Colon (tissue), 2 donors: ENCODE data around the gene ZNF407.

Experiments
- FAIRE-seq: peaks from 2 replicates; lab custom pipeline; 2012; peaks lifted over from hg19 to GRCh38; lab: Jason Lieb, UNC
- donor health status: control.
- donor health status: control.

Gene ZNF407

DNA sequence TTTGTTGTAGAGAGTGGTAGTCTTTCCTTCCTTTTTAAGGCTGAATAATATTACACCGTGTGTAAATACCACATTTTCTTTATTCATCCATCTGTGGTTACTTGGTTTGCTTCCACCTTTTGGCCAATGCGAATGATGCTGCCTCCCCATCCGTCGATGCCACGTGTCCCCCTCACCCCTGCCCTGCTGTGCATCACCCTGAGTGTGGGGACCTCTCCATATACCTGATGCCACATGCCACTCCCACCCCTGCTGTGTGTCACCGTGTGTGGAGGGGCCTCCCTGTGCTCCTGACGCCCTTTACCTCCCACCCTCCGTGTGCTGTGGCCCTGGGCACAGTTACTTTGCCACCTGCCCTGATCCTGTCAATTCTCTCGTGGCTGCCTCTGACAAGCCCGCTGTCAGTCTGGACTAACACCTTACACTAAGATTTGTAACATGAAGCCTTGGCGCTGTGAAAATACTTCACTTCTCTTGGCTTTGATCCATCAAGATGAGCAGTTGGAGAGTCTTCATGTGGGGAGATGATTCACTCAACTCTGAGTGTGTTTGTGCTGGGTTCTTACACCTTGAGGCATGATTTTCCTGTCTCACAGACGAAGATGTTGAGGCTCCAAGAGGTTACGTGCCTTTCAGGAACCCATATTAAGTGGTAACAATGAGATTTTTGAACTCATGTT lies 234.0 kb downstream of the ZNF407 start:
- no peak for FAIRE-seq

DNA sequence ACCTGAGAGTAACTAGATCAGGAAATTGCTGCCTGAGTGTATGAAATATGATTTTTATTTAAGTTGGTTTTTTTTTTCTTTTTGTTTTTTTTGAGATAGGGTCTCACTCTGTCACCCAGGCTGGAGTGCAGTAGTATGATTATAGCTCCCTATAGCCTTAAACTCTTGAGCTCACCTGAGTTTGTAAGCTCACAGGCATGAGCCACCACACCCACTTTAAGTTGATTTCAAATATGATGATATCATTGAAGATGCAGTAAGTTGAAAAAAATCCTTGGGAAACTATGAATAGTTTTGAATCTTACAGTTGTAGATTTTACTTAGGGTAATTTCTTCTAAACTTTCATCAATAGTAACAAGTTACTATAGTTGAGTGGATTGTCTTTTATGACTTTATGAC lies 234.7 kb downstream of the ZNF407 start:
- no peak for FAIRE-seq

DNA sequence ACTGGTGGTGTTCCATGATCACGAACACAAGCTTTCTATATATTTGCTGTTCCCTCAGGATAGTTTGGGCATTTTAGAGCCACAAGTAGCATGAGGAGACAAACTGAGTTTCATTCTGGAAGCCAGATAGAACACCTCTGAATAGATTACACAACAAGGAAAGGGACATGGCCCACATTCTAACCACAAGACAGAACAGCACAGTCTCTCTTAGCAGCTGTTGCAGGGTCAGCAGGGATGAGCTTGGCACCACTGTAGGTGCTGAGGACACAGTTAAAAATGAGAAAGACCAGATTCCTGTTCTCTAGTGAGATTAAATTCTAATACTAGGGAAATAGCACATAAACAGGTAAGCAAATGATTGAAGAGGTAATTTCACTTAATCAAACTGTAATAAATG lies 235.3 kb downstream of the ZNF407 start:
- FAIRE-seq: no peak

DNA sequence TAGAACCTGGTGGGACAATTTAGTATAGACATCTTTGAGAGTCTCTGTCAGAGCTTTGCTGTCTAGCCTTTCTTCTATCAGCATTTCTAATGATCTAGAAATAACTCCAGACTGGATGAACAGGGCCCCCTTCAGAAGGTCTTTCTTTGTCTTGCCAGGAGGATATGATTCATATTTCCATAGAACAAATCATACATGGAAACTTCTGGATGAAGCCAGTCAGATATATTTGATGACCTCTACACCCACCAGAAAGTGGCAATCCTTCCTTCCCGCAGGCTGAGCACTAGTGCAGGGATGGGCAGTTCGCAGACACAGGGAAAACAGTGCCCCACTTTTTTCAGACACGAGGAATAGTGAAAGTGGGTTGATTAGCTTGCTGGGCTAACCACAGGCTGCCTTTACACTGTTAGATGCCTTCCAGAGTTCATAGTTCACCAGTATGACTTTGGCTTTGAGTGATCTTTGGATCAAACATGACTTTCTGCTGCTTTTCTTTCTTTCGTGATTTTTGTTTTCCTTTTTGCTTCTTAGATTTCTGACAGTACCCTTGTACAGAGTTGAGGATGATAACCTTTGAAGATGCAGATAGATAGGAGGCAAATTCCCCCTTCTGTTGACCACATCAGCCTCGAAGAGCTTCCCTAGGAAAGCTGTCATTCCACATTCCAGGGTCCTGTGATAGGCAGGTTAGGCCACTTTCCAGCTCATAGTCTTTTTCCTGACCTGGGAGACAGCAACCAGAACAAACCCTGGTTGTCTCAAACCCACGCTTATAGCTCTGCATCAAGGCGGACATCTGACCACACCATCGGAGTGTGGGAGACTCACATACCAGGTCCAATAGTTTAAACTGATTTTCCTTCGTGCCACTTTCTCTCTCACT lies 237.0 kb downstream of the ZNF407 start:
- no peak for FAIRE-seq

DNA sequence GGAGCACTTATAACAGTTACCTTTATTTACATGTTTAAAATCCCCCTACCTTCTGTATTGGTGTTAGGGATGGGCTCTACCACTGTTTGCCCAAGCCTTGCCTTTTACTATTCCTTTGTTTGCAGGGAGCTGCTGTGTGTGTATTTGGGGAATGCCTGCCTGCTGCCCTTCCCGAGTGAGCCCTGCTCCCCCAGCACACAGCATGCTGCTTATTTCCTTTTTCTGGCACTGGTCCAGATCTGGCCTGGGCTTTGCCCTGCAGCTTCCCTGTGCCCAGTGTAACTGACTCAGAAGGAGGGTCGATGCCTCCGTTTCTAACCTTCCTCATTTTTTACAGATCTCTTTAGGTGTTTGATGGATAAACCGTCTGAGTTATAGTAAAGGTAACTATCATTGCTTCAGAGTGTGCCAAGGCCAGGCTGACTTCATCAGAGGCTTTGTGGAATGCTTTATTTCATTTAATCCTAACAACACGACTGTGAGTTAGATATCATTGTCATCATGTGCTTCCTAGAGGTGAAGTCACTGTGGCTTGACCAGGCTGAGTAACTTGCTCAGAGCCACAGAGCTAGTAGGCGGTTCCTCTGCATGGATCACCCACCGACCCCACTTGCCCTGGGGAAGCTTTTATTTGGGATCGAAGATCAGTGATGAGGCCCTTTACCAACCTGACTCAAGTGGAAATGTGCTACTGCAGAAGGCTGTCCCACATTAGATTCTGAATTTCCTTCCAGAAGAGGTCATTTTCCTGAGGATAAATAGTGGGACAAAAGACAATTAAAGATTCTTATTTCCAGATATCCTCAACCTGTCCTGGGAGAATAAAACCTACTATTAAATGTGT lies 238.8 kb downstream of the ZNF407 start:
- FAIRE-seq: no peak

DNA sequence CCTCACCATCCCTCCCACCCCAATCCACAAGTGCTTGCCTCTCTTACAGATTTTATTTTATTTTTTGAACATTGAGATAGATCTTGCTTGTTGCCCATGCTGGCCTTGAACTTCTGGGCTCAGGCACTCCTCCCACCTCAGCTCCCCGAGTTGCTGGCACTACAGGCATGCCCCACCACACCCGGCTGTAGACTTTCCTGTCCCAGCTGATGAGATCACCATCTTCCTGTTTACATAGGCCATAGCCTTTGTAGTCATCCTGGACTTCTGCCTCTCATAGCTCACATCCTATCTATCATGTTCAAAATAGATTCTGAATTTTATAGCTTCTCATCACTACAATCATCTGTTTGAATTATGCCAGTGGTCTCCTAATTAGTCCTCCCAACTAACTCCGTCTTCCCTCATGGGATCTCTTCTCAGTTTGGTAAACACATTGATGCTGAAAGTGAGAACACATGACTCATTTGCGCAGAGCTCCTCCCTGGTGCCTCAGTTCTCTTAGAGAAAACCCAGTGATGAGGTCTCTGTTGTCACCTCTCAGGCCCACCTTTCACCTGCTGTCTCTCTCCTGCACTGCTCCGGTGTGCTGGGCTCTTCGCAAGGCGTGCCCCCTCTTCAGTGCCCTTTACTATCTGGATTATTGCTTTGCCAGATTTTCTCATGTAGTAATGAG lies 243.0 kb downstream of the ZNF407 start:
- no peak for FAIRE-seq

DNA sequence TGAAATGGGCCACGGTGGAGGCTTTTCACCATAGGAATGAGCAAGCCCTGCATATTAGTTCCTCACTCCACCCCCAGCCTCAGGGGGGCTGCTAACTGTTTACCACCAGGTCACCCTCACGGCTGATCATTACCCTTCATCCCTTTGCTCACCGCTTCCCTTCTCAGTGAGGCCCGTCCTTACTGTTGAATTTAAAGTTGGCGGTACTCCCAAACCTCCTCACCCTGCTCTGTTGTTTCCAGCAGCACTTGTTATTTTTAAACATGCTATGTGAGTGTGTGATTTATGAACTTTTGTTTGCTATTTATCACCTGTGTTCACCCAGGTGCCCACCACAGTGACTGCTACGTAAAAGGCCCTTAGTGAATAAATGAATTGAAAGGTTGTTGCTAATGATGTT lies 243.6 kb downstream of the ZNF407 start:
- no peak for FAIRE-seq

DNA sequence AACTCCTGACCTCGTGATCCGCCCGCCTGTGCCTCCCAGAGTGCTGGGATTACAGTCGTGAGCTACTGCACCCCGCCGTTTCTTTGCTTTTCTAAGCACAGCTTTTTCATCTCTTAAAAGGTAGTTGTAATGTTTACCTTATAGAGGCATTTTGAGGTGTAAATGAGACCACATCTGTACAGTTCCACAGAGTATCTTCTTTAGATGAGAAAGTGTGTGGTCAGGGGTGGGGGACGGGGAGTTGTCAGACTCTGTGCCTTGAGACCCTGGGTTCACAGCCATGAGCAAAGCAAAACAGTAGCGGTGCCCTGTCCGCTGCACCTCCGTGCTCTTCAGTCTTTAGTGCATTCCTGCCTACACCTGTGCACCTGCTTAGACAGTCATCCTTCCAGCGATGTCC lies 251.6 kb downstream of the ZNF407 start:
- no peak for FAIRE-seq

DNA sequence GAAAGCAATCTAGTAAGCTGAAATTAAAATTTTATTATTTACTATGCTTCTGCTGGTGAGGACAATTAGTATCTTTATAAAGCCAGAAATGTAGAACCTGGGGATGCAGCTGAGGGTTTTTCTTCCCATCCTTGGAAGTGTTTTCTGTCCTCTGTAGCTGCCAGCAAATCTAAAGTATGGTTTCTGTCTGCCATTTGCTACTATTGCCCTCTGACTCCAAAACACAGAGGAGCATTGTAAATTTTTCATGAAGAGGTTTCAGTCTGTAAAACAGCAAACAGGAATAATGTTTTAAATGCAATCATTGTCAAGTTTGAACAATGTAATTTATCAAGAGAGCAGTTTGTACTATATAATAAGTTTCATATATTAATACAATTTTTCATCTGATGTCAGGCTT lies 258.8 kb downstream of the ZNF407 start:
- FAIRE-seq: no peak

DNA sequence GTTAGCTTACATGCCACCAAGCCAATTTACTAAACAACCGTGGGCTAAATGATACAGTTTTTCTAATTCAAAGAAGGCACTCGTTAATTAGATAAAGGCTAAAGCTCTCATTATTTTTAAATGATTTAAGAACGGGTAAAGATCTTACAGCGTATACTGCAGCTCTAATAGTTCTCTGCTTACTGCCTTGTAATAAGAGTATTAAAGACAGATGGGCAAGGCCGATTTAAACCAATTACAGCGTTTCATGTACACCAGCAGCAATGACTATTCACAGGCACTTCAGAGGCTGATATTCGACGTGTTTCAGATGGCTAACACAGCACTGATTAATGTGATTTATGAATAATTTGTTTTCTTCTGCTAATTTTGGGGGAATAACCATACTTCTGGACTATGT lies 259.3 kb downstream of the ZNF407 start:
- no peak for FAIRE-seq

DNA sequence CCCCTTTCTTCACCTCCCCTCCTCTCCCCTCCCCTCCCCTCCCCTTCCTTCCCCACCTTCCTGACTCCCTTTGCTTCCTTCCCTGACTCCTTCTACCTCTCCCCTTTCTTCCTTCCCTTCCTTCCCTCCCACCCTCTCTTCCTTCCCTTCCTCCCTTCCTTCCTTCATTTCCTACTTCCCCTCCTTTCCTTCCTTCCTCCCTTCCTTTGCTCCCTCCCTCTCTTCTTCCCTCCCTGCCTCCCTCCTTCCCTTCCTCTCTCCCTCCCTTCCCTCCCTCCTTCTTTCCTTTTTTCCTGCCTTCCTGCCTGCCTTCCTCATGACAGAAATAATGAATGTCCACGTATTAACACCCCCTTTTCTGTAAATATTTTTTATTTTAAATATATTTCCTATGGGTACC lies 260.2 kb downstream of the ZNF407 start:
- FAIRE-seq: no peak

DNA sequence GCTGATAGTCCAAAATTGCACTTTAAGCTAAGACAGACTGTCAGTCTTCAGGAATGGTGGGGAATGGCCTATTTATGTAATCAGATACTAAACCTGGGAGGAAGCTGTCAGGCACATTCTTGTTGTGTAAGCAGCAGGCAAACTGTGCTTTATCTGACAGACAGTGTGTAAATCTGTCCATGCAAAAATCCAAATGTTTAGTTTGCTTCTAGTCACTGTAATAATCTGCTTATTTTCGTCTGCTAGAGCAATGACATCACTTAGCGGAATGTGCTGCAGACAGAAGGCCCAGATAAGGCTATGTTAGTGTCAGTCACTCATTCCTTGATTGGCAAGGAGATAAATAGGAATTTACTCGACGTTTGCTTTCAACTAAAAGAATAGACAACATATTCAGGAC lies 263.5 kb downstream of the ZNF407 start:
- no peak for FAIRE-seq

DNA sequence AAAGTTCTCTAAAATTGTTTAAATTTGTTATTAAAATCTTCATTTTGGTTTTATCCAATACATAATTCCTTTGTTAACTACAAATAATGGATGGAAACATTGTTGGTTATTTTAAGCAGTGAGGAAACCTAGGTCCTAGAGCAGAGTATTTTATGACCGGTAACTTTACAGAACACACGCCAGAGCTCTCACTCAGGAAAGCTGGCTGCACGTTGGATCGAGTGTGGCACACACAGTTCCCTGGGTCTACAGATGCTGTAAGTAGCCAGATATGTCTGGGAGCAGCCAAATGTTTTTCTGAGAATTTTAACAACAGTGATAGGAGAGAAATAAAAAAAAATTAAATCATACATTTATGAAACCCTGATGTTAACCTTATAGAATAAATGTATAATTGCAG lies 264.4 kb downstream of the ZNF407 start:
- no peak for FAIRE-seq

DNA sequence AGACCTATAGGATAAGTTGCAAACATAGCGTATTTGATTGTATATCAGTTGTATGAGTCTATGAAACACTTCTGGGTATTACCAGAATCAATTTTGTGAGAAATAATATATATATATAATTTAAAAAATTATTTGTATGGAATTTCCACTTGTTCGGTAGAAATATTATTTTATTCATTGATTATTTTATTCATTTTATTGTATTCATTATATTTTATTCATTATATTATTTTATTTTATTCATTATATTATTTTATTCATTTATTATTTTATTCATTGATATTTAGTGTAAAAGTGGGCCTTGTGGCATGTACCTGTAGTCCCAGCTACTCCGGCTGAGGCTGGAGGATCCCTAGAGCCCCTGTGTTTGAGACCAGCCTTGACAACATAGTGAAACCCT lies 268.9 kb downstream of the ZNF407 start:
- no peak for FAIRE-seq

DNA sequence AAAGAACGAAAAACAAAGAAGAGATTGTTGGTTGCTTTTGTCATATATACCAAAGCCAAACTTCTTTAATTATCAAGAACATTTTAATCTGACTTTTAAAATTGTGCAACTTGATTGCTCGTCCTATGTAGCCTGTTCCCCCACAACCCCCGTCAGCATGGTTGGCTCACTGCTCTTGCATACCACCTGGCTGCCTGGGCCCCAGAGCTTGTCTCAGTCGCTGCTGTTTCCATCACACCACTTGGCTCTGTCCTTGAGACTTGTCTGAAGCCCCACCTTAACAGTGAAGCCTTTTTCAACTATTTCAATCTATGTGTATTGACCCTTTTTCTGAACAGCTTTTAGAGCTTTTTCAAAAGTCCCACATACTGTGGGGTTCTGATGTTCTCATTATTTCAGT lies 270.8 kb downstream of the ZNF407 start:
- no peak for FAIRE-seq

DNA sequence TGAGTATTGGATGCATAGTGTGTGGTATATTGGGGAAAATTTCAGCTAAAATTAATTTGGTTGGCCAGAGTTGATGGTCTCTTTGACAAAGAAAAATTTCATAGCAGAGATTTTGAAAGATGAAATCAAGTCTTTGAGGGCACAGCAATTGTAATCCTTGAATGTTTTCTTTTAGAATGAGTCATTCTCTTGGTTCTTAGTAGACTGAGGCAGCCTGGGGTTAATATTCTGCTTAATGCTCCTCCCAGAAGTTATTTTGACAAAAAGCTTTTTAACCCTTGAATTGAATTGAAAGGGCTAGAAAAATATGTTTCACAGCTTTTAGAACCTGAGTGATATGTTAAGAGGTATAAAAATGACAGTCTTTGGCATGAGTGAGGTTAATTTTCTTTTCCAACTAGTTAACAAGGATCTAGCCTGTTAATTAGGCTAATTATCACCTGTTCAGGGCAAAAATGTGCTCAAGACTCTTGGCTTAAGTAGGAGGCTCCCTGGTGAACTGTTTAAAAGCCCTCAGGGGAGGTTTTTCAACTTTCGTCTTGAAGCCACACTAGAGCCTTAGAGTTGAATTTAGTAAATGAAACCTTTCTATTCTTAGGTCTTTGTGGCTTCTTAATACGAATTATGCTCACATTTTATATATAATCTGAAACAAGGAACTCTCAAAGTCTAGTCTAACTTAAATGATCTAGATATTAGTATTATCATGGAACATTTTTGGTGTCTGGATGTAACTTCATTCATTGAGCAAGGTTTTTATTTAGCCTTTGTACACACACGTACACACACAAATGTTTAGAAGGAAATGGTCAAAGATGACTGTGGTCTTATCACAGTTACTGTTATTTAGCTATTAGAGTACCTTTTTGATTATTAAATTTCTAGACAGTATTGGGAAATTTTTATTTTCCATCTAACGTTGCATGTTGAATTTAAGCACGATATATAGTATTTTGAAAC lies 272.5 kb downstream of the ZNF407 start:
- no peak for FAIRE-seq

DNA sequence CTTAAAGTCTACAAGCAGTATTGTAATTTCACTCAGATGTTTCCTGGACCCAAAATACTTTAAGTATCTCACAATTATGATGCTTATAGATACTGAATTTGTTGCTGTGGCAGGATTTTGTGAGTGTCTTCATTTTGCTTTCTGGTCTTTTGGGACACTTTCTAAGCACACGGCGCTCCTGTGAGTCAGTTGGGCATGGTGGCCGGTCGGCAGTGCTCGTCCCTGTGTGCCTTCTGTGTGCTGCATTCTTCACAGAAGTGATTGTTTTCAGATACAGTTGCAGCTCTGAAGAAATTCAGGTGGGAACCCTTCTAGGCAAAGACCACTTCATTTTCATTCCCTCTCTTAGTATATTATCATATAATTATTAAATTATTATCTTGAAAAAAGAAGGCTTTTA lies 273.3 kb downstream of the ZNF407 start:
- FAIRE-seq: no peak

DNA sequence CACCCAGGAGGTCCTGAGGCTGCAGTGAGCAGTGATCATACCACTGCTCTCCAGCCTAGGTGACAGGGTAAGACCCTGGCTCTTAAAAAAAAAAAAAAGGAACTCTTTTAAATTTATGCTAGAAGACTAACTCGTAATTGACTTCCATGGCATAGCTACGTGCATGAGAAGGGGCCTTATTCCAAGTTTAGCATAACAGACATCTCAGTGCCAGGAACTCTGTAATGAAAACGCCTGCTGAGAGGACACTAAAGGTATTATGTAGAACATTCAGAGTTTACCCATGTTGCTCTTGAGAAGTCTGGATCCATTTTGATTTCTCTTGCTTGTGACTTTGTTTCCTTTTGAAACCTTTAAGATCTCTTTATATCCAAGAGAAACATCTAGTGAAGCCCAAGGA lies 276.0 kb downstream of the ZNF407 start:
- FAIRE-seq: no peak

DNA sequence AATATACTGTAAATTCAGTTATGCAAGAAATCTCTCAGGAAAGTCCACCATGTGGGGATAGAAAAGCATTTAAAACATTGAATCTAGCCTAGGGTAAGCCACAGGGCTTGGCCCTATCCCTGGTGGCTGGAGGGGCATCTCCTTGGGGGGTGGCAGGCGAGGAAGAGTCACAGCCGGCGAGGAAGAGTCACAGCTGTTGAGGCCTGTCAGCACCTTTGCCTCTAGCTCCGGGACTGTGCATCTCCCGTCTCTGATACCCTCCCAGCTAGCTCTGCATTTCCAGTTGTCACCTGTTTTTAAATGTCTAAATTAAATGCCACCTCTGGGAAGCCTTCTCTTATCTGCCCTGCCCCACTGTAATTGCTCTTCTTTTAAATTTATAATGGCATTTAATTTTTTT lies 276.7 kb downstream of the ZNF407 start:
- FAIRE-seq: no peak

DNA sequence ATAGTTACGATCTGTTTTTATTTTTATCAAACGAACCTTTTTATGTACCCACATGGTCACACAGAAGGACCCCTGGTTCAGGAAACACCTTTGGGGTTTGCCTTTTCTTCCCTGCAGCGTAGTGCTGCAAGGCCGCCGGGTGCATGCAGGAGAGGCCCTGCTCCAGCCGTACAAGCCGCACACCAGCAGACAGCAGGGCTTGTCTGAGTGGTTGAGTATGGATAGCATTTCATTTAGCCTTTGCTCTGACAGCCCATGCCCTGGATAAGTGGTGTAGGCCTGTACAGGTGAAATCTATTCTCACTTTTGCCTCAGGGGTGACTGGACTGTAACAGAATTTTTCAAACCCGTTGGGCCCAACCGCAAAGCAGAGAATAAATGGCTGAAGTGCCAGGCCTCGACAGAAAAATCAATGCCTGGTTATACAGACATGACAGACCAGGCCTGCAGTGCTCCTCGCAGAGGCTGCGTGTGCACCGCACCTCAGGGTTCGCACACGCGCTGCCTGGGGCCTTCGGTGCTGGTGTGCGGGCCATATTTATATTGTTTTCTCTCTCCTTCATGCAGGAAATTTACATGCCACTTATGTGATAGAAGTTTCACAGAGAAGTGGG lies 279.1 kb downstream of the ZNF407 start:
- no peak for FAIRE-seq

DNA sequence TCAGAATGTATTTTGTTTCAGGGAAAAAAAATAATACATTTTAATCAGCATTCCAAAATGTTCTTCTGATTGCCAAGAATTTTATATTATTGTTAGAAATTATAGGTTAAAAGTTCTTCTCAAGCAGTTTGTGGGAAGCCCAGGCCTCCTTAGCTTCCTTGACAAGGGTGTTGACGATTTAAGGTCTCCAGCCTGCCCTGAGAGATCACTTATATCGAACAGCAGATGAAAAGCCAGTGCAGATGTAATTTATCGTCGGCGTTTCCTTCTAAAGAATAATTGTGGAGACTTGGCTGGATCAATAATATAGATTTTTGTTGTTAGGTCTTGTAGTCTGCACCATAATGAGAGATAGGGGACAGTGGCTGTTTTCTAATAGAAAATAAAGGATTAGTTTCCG lies 280.6 kb downstream of the ZNF407 start:
- no peak for FAIRE-seq
